ENCODE data around the gene ZDHHC21. TPM values are rescaled to one million over a fixed set of nuclear protein-coding genes. Genes with fewer than 3 reads are reported as not detected.

ZDHHC21 gene
- total and polyA plus RNA-seq, 9 of the 15 experiments (the other 6 are each of a cell fraction or from before 2014, with no cell fraction given): 0.10 to 1.9 (median 1.00) TPM

DNA sequence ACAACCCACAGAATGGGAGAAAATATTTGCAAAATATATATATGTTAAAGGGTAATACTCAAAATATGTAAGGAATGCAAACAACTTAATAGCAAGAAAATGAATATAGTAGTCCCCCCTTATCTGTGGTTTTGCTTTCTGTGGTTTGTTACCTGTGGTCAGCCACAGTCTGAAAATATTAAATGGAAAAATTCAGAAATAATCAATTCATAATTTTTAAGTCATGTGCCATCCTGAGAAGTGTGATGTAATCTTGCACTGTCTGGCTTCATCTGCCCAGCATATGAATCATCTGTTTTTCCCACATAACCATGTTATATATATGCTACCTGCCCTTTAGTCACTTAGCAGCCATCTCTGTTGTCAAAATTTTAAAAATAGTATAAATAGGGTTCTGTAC is 17.6 kb upstream of the ZDHHC21 start (continued):
- TF ChIP-seq, protein P1, sequence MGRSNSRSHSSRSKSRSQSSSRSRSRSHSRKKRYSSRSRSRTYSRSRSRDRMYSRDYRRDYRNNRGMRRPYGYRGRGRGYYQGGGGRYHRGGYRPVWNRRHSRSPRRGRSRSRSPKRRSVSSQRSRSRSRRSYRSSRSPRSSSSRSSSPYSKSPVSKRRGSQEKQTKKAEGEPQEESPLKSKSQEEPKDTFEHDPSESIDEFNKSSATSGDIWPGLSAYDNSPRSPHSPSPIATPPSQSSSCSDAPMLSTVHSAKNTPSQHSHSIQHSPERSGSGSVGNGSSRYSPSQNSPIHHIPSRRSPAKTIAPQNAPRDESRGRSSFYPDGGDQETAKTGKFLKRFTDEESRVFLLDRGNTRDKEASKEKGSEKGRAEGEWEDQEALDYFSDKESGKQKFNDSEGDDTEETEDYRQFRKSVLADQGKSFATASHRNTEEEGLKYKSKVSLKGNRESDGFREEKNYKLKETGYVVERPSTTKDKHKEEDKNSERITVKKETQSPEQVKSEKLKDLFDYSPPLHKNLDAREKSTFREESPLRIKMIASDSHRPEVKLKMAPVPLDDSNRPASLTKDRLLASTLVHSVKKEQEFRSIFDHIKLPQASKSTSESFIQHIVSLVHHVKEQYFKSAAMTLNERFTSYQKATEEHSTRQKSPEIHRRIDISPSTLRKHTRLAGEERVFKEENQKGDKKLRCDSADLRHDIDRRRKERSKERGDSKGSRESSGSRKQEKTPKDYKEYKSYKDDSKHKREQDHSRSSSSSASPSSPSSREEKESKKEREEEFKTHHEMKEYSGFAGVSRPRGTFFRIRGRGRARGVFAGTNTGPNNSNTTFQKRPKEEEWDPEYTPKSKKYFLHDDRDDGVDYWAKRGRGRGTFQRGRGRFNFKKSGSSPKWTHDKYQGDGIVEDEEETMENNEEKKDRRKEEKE (IDR thresholded peaks at IDR 0.05; ENCODE audit: borderline replicate concordance in 1 of 2, control insufficient read depth in 1 of 2, low read depth in 2 of 2, low read length in 1 of 2): no peak
- TF ChIP-seq RFX5 (IDR thresholded peaks at IDR 0.05; ENCODE audit: low read depth, low read length) (no peak), CAMTA2 (CRISPR knock-in tag; conservative IDR thresholded peaks at IDR 0.05) (no peak)

DNA sequence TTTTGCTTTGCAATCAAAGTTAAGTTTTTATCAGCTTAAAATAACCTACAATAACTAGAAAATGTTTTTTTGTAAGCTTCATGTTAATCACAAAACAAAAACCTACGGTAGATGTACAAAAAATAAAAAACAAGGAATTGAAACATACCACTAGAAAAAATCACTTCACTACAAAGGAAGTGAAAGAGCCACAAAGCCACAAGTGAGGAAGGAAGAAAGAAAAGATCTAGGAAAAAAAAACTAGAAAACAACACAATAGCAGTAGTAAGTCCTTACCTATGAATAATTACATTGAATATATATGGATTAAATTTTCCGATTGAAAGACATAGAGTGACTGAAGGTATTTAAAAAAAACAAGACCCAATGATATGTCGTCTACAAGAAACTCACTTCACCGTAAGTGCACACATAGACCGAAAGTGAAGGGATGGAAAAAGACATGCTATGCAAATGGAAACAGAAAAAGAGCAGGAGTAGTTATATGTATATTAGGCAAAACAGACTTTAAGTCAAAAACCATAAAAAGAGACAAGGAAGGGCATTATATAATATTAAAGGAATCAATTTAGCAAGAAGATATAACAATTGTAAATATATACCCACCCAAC is 13.4 kb upstream of the ZDHHC21 start:
- no peaks in the 10 kb centered on the region for H3K9me1 ChIP-seq (ENCODE audit: control insufficient read depth, insufficient read depth, low read length)
- H3K4me3 ChIP-seq: no peak overlapping the region
- H3K79me2 ChIP-seq (ENCODE audit: control insufficient read depth, insufficient read depth, low read length): no peaks in the 10 kb centered on the region
- intact Hi-C loops (cut with micrococcal nuclease) (no loop called here), in situ Hi-C loops (cut with MboI) (no loop called here)
- H4K20me1 ChIP-seq (replicated peaks; ENCODE audit: control insufficient read depth, insufficient read depth, low read length): no peaks in the 10 kb centered on the region
- H3K27ac ChIP-seq (ENCODE audit: extremely low read depth, low read depth, low read length): no peak overlapping the region
- no peaks in the 10 kb centered on the region for H3K9me3 ChIP-seq (replicated peaks; ENCODE audit: control insufficient read depth, insufficient read depth, low read depth, low read length)
- no peak overlapping the region for H3K4me2 ChIP-seq (ENCODE audit: insufficient read depth, low read length)
- DNase-seq (ENCODE audit: extremely low read depth in 1 of 4, low spot score in 3 of 4) (no peak), FAIRE-seq (no peak), ATAC-seq (no peak)
- ChIA-PET CTCF (ENCODE audit: low intra/inter-chr PET ratio) (no interaction called here), POLR2A (no interaction called here)
- H3K27me3 ChIP-seq (ENCODE audit: control insufficient read depth in 2 of 2, insufficient read depth in 2 of 2, low read length in 2 of 2): no peaks in the 10 kb centered on the region
- 0% methylated on average over 5 of the region's 5 CpGs for WGBS (ENCODE audit: insufficient coverage, low coverage, missing lambda C conversion rate)
- H3K9ac ChIP-seq (ENCODE audit: insufficient read depth in 1 of 2, low read depth in 2 of 2, low read length in 2 of 2): no peak overlapping the region
- H3K4me1 ChIP-seq (replicated peaks in 1 of 2; ENCODE audit: control insufficient read depth in 2 of 2, insufficient read depth in 2 of 2, low read length in 2 of 2): no peaks in the 10 kb centered on the region
- H3K36me3 ChIP-seq (ENCODE audit: control insufficient read depth, insufficient read depth, low read length): no peaks in the 10 kb centered on the region
- no peak overlapping the region for H2AFZ ChIP-seq (ENCODE audit: low read depth, low read length)
- no TSS peak for BruUV-seq (replicated peaks)
- TF ChIP-seq, protein P2, sequence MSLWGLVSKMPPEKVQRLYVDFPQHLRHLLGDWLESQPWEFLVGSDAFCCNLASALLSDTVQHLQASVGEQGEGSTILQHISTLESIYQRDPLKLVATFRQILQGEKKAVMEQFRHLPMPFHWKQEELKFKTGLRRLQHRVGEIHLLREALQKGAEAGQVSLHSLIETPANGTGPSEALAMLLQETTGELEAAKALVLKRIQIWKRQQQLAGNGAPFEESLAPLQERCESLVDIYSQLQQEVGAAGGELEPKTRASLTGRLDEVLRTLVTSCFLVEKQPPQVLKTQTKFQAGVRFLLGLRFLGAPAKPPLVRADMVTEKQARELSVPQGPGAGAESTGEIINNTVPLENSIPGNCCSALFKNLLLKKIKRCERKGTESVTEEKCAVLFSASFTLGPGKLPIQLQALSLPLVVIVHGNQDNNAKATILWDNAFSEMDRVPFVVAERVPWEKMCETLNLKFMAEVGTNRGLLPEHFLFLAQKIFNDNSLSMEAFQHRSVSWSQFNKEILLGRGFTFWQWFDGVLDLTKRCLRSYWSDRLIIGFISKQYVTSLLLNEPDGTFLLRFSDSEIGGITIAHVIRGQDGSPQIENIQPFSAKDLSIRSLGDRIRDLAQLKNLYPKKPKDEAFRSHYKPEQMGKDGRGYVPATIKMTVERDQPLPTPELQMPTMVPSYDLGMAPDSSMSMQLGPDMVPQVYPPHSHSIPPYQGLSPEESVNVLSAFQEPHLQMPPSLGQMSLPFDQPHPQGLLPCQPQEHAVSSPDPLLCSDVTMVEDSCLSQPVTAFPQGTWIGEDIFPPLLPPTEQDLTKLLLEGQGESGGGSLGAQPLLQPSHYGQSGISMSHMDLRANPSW (CRISPR knock-in tag; IDR thresholded peaks at IDR 0.05): no peak
- TF ChIP-seq ZC3H8 (IDR thresholded peaks at IDR 0.05) (no peak), ZEB2 (IDR thresholded peaks at IDR 0.05) (no peak), NR2C1 (IDR thresholded peaks at IDR 0.05) (no peak), NR2C1 (tag; IDR thresholded peaks at IDR 0.05) (no peak), ZNF431 (CRISPR knock-in tag; IDR thresholded peaks at IDR 0.05) (no peak)
- TF ChIP-seq, protein P3, sequence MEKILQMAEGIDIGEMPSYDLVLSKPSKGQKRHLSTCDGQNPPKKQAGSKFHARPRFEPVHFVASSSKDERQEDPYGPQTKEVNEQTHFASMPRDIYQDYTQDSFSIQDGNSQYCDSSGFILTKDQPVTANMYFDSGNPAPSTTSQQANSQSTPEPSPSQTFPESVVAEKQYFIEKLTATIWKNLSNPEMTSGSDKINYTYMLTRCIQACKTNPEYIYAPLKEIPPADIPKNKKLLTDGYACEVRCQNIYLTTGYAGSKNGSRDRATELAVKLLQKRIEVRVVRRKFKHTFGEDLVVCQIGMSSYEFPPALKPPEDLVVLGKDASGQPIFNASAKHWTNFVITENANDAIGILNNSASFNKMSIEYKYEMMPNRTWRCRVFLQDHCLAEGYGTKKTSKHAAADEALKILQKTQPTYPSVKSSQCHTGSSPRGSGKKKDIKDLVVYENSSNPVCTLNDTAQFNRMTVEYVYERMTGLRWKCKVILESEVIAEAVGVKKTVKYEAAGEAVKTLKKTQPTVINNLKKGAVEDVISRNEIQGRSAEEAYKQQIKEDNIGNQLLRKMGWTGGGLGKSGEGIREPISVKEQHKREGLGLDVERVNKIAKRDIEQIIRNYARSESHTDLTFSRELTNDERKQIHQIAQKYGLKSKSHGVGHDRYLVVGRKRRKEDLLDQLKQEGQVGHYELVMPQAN (IDR thresholded peaks at IDR 0.05; ENCODE audit: borderline replicate concordance): no peak
- TF ChIP-seq, protein P4, sequence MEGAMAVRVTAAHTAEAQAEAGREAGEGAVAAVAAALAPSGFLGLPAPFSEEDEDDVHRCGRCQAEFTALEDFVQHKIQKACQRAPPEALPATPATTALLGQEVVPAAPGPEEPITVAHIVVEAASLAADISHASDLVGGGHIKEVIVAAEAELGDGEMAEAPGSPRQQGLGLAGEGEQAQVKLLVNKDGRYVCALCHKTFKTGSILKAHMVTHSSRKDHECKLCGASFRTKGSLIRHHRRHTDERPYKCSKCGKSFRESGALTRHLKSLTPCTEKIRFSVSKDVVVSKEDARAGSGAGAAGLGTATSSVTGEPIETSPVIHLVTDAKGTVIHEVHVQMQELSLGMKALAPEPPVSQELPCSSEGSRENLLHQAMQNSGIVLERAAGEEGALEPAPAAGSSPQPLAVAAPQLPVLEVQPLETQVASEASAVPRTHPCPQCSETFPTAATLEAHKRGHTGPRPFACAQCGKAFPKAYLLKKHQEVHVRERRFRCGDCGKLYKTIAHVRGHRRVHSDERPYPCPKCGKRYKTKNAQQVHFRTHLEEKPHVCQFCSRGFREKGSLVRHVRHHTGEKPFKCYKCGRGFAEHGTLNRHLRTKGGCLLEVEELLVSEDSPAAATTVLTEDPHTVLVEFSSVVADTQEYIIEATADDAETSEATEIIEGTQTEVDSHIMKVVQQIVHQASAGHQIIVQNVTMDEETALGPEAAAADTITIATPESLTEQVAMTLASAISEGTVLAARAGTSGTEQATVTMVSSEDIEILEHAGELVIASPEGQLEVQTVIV (CRISPR knock-in tag; IDR thresholded peaks at IDR 0.05; ENCODE audit: borderline replicate concordance): no peak

All from K562 (cell line).